BJ (cell line): Measurements from ENCODE around the gene SLX4IP. TPM values are rescaled to one million over a fixed set of nuclear protein-coding genes. Genes with fewer than 3 reads are reported as not detected.
A peak's percentile ranks its signal among the peaks of the same experiment; 100 is the strongest.

Experiments used
- CTCF ChIA-PET: fragments of 350-600 bp; formaldehyde crosslinking; extraction: SDS; loops from one replicate; lab custom pipeline; 2021; ENCODE audit warnings: antibody characterized with exemption, inconsistent platforms; lab: Yijun Ruan, JAX
- POLR2A ChIA-PET: fragments of 300-600 bp; sonication (Branson Sonifier 250); formaldehyde crosslinking; extraction: SDS; loops from one replicate; lab custom pipeline; 2021; ENCODE audit warnings: antibody characterized with exemption; lab: Charles Lee
- DNase-seq: peaks from one replicate; pipeline ENCODE4 v3.0.0-alpha.2; 2011; ENCODE audit warnings: low read depth
- H3K27me3 ChIP-seq: 2 replicates; pipeline ENCODE4 v1.6.0; 2011; ENCODE audit warnings: low read length; ENCODE audit not compliant: control insufficient read depth, insufficient read depth
- H3K36me3 ChIP-seq: 2 replicates; pipeline ENCODE4 v1.5.1; 2011; ENCODE audit warnings: low read length; ENCODE audit not compliant: control insufficient read depth, insufficient read depth
- H3K4me3 ChIP-seq: 2 replicates; pipeline ENCODE4 v1.5.1; 2011; ENCODE audit warnings: low read depth, mild to moderate bottlenecking, control low read depth, low read length
- CTCF ChIP-seq: IDR thresholded peaks from 2 replicates; pipeline ENCODE4 v1.5.1; 2011; ENCODE audit warnings: low read depth, mild to moderate bottlenecking, control low read depth, inconsistent platforms, low read length, moderate library complexity; ENCODE audit not compliant: insufficient read depth
- polyA plus RNA-seq: library from polyadenylated mRNA; depleted of rRNA; stranded (reverse); fragments of >200 nt; gene quantifications from 2 replicates; pipeline ENCODE4 v1.2.3, GENCODE V29; 2011

The SLX4IP gene
- polyA plus RNA-seq, 1 experiment, result 1.6 TPM

DNA sequence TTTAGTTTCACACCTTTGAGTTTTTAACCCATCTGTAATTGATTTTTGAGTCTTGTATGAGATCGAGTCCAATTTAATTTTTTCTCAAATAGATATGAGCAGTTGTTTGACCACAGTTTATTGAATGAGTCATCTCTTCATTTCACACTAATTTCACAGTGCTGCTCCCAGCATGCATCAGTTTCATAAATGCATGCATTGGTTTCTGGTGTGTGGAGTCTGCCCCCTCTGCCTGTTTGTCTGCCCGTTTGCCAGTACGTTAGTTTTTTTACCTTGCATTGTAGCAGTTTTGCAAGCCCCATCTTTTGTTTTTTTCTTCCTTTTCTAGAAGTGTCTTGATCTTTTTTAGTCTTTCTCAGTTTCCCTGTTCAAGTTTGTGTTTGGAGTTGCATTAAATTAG lies 11.9 kb downstream of the SLX4IP start:
- peak; percentile 36 for DNase-seq
- TF ChIP-seq CTCF, result no peak
- ChIA-PET CTCF (no interaction called here), POLR2A (no interaction called here)
- Histone ChIP-seq H3K27me3 (no peaks in the 10 kb centered on the region), H3K36me3 (no peaks in the 10 kb centered on the region), H3K4me3 (no peak overlapping the region)

- ChIA-PET POLR2A (no interaction called here), CTCF (no interaction called here)
- no peak for DNase-seq
- Histone ChIP-seq H3K27me3 (no peaks in the 10 kb centered on the region), H3K36me3 (no peaks in the 10 kb centered on the region), H3K4me3 (no peak overlapping the region)
- TF ChIP-seq CTCF, result no peak
Measured at GRCh38 chr20:10448270-10449156, 13.4 kb downstream of the SLX4IP start.

DNA sequence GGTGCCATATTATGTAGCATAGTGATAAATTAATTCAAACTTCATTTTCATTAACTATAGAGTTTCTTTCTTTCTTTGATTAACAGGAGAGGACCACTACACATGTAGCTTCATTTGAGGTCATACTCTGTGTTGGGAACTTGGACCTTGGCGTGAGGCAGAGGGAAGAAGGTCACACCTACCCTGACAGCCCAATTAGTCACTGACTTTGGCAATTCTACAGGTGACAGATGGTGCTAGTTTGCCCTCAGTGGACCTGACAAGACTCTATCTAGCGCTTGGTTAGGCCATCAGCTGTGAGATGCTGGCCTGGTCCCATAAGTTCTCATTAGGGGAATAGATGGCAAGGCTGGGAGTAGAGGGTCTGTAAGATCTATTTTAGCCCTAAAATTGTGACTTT lies 14.2 kb downstream of the SLX4IP start:
- DNase-seq, result no peak
- H3K36me3 ChIP-seq, result no peaks in the 10 kb centered on the region
- ChIA-PET CTCF (no interaction called here), POLR2A (no interaction called here)
- TF ChIP-seq CTCF, result no peak
- no peak overlapping the region for H3K4me3 ChIP-seq
- no peaks in the 10 kb centered on the region for H3K27me3 ChIP-seq

- ChIA-PET CTCF (no interaction called here), POLR2A (interaction anchor here (0.5 kb wide), 1 partner anchor 15 kb away, joined by 6 read pairs; no protein-coding TSS in a partner anchor)
- Histone ChIP-seq H3K36me3 (no peaks in the 10 kb centered on the region), H3K27me3 (no peaks in the 10 kb centered on the region), H3K4me3 (no peak overlapping the region)
- no peak for TF ChIP-seq CTCF
- no peak for DNase-seq
Measured at GRCh38 chr20:10453241-10453640, 18.1 kb downstream of the SLX4IP start.

- ChIA-PET POLR2A (no interaction called here), CTCF (no interaction called here)
- DNase-seq, result no peak
Measured at GRCh38 chr20:10454151-10454750, 19.1 kb downstream of the SLX4IP start.

More at GRCh38 chr20:10454151-10454750, 19.1 kb downstream of the SLX4IP start:
- Histone ChIP-seq H3K4me3 (no peak overlapping the region), H3K27me3 (no peaks in the 10 kb centered on the region), H3K36me3 (no peaks in the 10 kb centered on the region)
- TF ChIP-seq CTCF, result no peak
